Measurements from ENCODE around the gene CLIC6. TPM values are rescaled to one million over a fixed set of nuclear protein-coding genes. Genes with fewer than 3 reads are reported as not detected.

Gene CLIC6
- total and polyA plus RNA-seq, 2 experiments from 2014 or later, result 1.1 to 1.5 TPM

GRCh38 chr21:34671462-34671861 is 2.7 kb downstream of the CLIC6 start:
- ATAC-seq (no peak), DNase-seq (ENCODE audit: low spot score) (no peak)
- Histone ChIP-seq H3K4me1 (ENCODE audit: insufficient read depth) (peaks cover 29% of the 10 kb centered on the region), H3K4me3 (no peak overlapping the region), H3K27me3 (ENCODE audit: insufficient read depth) (peaks cover 65% of the 10 kb centered on the region), H3K4me2 (peak overlapping the region; percentile 93), H3K9me2 (ENCODE audit: insufficient read depth) (no peaks in the 10 kb centered on the region), H3K79me2 (replicated peaks; ENCODE audit: insufficient read depth) (no peaks in the 10 kb centered on the region), H3K27ac (ENCODE audit: low read depth) (no peak overlapping the region), H4K20me1 (replicated peaks; ENCODE audit: insufficient read depth) (0 out of 2 replicates have a peak, but pooled peaks cover 6% of the 10 kb centered on the region), H2AFZ (no peak overlapping the region), H3K36me3 (ENCODE audit: insufficient read depth) (no peaks in the 10 kb centered on the region), H3F3A (replicated peaks; ENCODE audit: low read depth) (0 out of 2 replicates have a peak, but pooled peaks cover 3% of the 10 kb centered on the region)
- Mint-ChIP-seq H3K27ac (no peak overlapping the region), H3K4me1 (peaks cover 24% of the 10 kb centered on the region), H3K36me3 (ENCODE audit: low read depth) (no peaks in the 10 kb centered on the region), H3K9me3 (no peaks in the 10 kb centered on the region), H3K4me3 (peak overlapping the region; percentile 34; the same call in 1 of the 3 replicates), H3K27me3 (ENCODE audit: insufficient read depth, low read depth, poor library complexity) (peaks cover 42% of the 10 kb centered on the region)
- TF ChIP-seq NANOG (IDR thresholded peaks at IDR 0.05; ENCODE audit: borderline replicate concordance) (no peak), EZH2phosphoT487 (IDR thresholded peaks at IDR 0.05; ENCODE audit: unreplicated experiment) (no peak), ETS1 (IDR thresholded peaks at IDR 0.05) (no peak), STAT1 (IDR thresholded peaks at IDR 0.05; ENCODE audit: unreplicated experiment) (no peak)

GRCh38 chr21:34671891-34672290 is 3.1 kb downstream of the CLIC6 start:
- Histone ChIP-seq H3K36me3 (ENCODE audit: insufficient read depth) (no peaks in the 10 kb centered on the region), H3K79me2 (replicated peaks; ENCODE audit: insufficient read depth) (no peaks in the 10 kb centered on the region), H3K27ac (ENCODE audit: low read depth) (no peak overlapping the region), H2AFZ (no peak overlapping the region), H3K9me2 (ENCODE audit: insufficient read depth) (no peaks in the 10 kb centered on the region), H4K20me1 (replicated peaks; ENCODE audit: insufficient read depth) (0 out of 2 replicates have a peak, but pooled peaks cover 6% of the 10 kb centered on the region), H3K4me3 (no peak overlapping the region), H3F3A (replicated peaks; ENCODE audit: low read depth) (0 out of 2 replicates have a peak, but pooled peaks cover 3% of the 10 kb centered on the region), H3K4me1 (ENCODE audit: insufficient read depth) (peaks cover 29% of the 10 kb centered on the region), H3K27me3 (ENCODE audit: insufficient read depth) (peaks cover 61% of the 10 kb centered on the region), H3K4me2 (no peak overlapping the region)
- DNase-seq (ENCODE audit: low spot score) (no peak), ATAC-seq (no peak)
- H3K27me3 Mint-ChIP-seq (ENCODE audit: insufficient read depth, low read depth, poor library complexity), result peaks cover 42% of the 10 kb centered on the region
- no peak overlapping the region; the same call in 2 of the 3 replicates for H3K4me3 Mint-ChIP-seq
- TF ChIP-seq ZNF331 (CRISPR knock-in tag; IDR thresholded peaks at IDR 0.05; ENCODE audit: low read depth) (no peak), JUNB (IDR thresholded peaks at IDR 0.05; ENCODE audit: unreplicated experiment) (no peak), EZH2phosphoT487 (IDR thresholded peaks at IDR 0.05; ENCODE audit: unreplicated experiment) (no peak), EZH2 (IDR thresholded peaks at IDR 0.05; ENCODE audit: low read depth, unreplicated experiment) (no peak), ETS1 (IDR thresholded peaks at IDR 0.05) (no peak), NANOG (IDR thresholded peaks at IDR 0.05; ENCODE audit: borderline replicate concordance) (no peak), CTCF (conservative IDR thresholded peaks at IDR 0.05; ENCODE audit: low read depth in 2 of 2) (no peak), ZNF114 (CRISPR knock-in tag; IDR thresholded peaks at IDR 0.05) (no peak), POLR2AphosphoS5 (IDR thresholded peaks at IDR 0.05; ENCODE audit: low read depth) (no peak), REST (IDR thresholded peaks at IDR 0.05; ENCODE audit: unreplicated experiment) (no peak)
- peaks cover 24% of the 10 kb centered on the region for H3K4me1 Mint-ChIP-seq
- H3K9me3 Mint-ChIP-seq, result no peaks in the 10 kb centered on the region
- H3K36me3 Mint-ChIP-seq (ENCODE audit: low read depth), result no peaks in the 10 kb centered on the region
- no peak overlapping the region for H3K27ac Mint-ChIP-seq

All from GM23338 (cell line).